ENCODE measurements around the gene SEC14L5. TPM values are rescaled to one million over a fixed set of nuclear protein-coding genes. Genes with fewer than 3 reads are reported as not detected.

Gene SEC14L5
- polyA plus RNA-seq, 1 donor = 0.75 TPM

Other genes with a start within 250 kb of the SEC14L5 start
- gene ANKS3, start 224.1 kb upstream of the SEC14L5 start, polyA plus RNA-seq (ENCODE audit: insufficient read length) = 16.0 TPM
- gene DNAAF8, start 223.8 kb upstream of the SEC14L5 start, polyA plus RNA-seq (ENCODE audit: insufficient read length) = 0.63 TPM
- gene ZNF500, start 191.2 kb upstream of the SEC14L5 start, polyA plus RNA-seq (ENCODE audit: insufficient read length) = 8.7 TPM
- not detected for gene SEPTIN12, start 170.0 kb upstream of the SEC14L5 start, polyA plus RNA-seq (ENCODE audit: insufficient read length)
- not detected for gene SMIM22, start 163.0 kb upstream of the SEC14L5 start, polyA plus RNA-seq (ENCODE audit: insufficient read length)
- 13.5 TPM for gene ROGDI, start 155.7 kb upstream of the SEC14L5 start, polyA plus RNA-seq (ENCODE audit: insufficient read length)
- gene GLYR1, start 111.0 kb upstream of the SEC14L5 start, polyA plus RNA-seq (ENCODE audit: insufficient read length) = 46.8 TPM
- gene UBN1, start 110.8 kb upstream of the SEC14L5 start, polyA plus RNA-seq (ENCODE audit: insufficient read length) = 17.9 TPM
- gene PPL, start 21.2 kb upstream of the SEC14L5 start, polyA plus RNA-seq (ENCODE audit: insufficient read length) = 1.1 TPM
- gene NAGPA, start 75.6 kb downstream of the SEC14L5 start, polyA plus RNA-seq (ENCODE audit: insufficient read length) = 5.2 TPM
- 0.39 TPM for gene C16orf89, start 107.6 kb downstream of the SEC14L5 start, polyA plus RNA-seq (ENCODE audit: insufficient read length)
- 10.2 TPM for gene ALG1, start 113.5 kb downstream of the SEC14L5 start, polyA plus RNA-seq (ENCODE audit: insufficient read length)
- gene EEF2KMT, start 139.5 kb downstream of the SEC14L5 start, polyA plus RNA-seq (ENCODE audit: insufficient read length) = 9.6 TPM

Data from forelimb muscle (tissue), 1 donor.